ENCODE results near the gene TMEM200B. TPM values are rescaled to one million over a fixed set of nuclear protein-coding genes. Genes with fewer than 3 reads are reported as not detected.
A peak's percentile ranks its signal among the peaks of the same experiment; 100 is the strongest.

TMEM200B gene
- total RNA-seq, 2 donors from 2014 or later: 2.6 TPM; not detected in 1

- ATAC-seq: peak; percentile 58
- Histone ChIP-seq H3K36me3 (replicated peaks in 1 of 2; ENCODE audit: insufficient read depth in 1 of 2, low read depth in 2 of 2) (no peaks in the 10 kb centered on the region), H3K27me3 (peaks cover 0 to 24% of the 10 kb centered on the region in 2 donors), H3K9me3 (no peaks in the 10 kb centered on the region), H3K4me3 (peak overlapping the region in 1 of 2 donors; percentile 17), H3K4me1 (peaks cover 35% of the 10 kb centered on the region), H3K27ac (peak overlapping the region in 3 of 4 donors; percentile 10 to 49 (median 11))
- TF ChIP-seq POLR2A (IDR thresholded peaks at IDR 0.05) (peak in 2 of 3 donors; percentile 25 to 29), CTCF (IDR thresholded peaks at IDR 0.05) (peak; percentile 36 to 64 (median 58))
- WGBS, 2 donors: 5 to 21% methylated on average over 34 to 76 of the region's 85 CpGs
- peak; percentile 43 to 61 (median 54) for DNase-seq
- intact Hi-C loops (cut with DNase I): no loop called here
Measured at GRCh38 chr1:29124366-29125236, 898 bp upstream of the TMEM200B start.

GRCh38 chr1:29123053-29123886, 433 bp downstream of the TMEM200B start:
- peaks cover 0 to 24% of the 10 kb centered on the region in 2 donors for H3K27me3 ChIP-seq
- H3K4me1 ChIP-seq: peaks cover 35% of the 10 kb centered on the region
- H3K36me3 ChIP-seq (replicated peaks in 1 of 2; ENCODE audit: insufficient read depth in 1 of 2, low read depth in 2 of 2): no peaks in the 10 kb centered on the region
- intact Hi-C loops (cut with DNase I): no loop called here
- H3K27ac ChIP-seq: peak overlapping the region in 3 of 4 donors; percentile 39 to 59 (median 43)
- H3K9me3 ChIP-seq: no peaks in the 10 kb centered on the region
- WGBS, 2 donors: 6% methylated on average over 57 of the region's 70 CpGs; no CpG with 5 or more reads in 1 of the 2 donors
- no peak overlapping the region for H3K4me3 ChIP-seq
- TF ChIP-seq CTCF (IDR thresholded peaks at IDR 0.05) (no peak), POLR2A (IDR thresholded peaks at IDR 0.05) (no peak)
- no peak for ATAC-seq
- DNase-seq: no peak

GRCh38 chr1:29122682-29123052, 1.0 kb downstream of the TMEM200B start:
- H3K27me3 ChIP-seq: peaks cover 0 to 24% of the 10 kb centered on the region in 2 donors
- H3K4me1 ChIP-seq: peaks cover 35% of the 10 kb centered on the region
- H3K36me3 ChIP-seq (replicated peaks in 1 of 2; ENCODE audit: insufficient read depth in 1 of 2, low read depth in 2 of 2): no peaks in the 10 kb centered on the region
- peak in 2 of 4 donors; percentile 13 to 32 for DNase-seq
- H3K9me3 ChIP-seq: no peaks in the 10 kb centered on the region
- no peak for TF ChIP-seq POLR2A (IDR thresholded peaks at IDR 0.05)
- no peak for TF ChIP-seq CTCF (IDR thresholded peaks at IDR 0.05)
- H3K27ac ChIP-seq: peak overlapping the region in 3 of 4 donors; percentile 39 to 59 (median 43)
- no peak overlapping the region for H3K4me3 ChIP-seq
- 15% methylated on average over 11 of the region's 34 CpGs; no CpG with 5 or more reads in 1 of the 2 donors for WGBS, 2 donors
- ATAC-seq: peak; percentile 16
- intact Hi-C loops (cut with DNase I): no loop called here

- H3K4me3 ChIP-seq: no peak overlapping the region
- peak overlapping the region in 3 of 4 donors; percentile 39 to 59 (median 43) for H3K27ac ChIP-seq
- WGBS, 2 donors: 3% methylated on average over 81 of the region's 81 CpGs; no CpG with 5 or more reads in 1 of the 2 donors
- ATAC-seq (no peak), DNase-seq (no peak)
- H3K4me1 ChIP-seq: peaks cover 35% of the 10 kb centered on the region
- H3K9me3 ChIP-seq: no peaks in the 10 kb centered on the region
- H3K36me3 ChIP-seq (replicated peaks in 1 of 2; ENCODE audit: insufficient read depth in 1 of 2, low read depth in 2 of 2): no peaks in the 10 kb centered on the region
- TF ChIP-seq CTCF (IDR thresholded peaks at IDR 0.05) (no peak), POLR2A (IDR thresholded peaks at IDR 0.05) (no peak)
- peaks cover 0 to 24% of the 10 kb centered on the region in 2 donors for H3K27me3 ChIP-seq
- intact Hi-C loops (cut with DNase I): no loop called here
Measured at GRCh38 chr1:29121936-29122681, 1.6 kb downstream of the TMEM200B start.
